Measurements from ENCODE around the gene BRMS1L. TPM values are rescaled to one million over a fixed set of nuclear protein-coding genes. Genes with fewer than 3 reads are reported as not detected.

The BRMS1L gene
- total and polyA plus RNA-seq, 2 of the 13 experiments (the other 11 are each of a cell fraction or from before 2014, with no cell fraction given): 21.1 to 23.8 TPM

DNA sequence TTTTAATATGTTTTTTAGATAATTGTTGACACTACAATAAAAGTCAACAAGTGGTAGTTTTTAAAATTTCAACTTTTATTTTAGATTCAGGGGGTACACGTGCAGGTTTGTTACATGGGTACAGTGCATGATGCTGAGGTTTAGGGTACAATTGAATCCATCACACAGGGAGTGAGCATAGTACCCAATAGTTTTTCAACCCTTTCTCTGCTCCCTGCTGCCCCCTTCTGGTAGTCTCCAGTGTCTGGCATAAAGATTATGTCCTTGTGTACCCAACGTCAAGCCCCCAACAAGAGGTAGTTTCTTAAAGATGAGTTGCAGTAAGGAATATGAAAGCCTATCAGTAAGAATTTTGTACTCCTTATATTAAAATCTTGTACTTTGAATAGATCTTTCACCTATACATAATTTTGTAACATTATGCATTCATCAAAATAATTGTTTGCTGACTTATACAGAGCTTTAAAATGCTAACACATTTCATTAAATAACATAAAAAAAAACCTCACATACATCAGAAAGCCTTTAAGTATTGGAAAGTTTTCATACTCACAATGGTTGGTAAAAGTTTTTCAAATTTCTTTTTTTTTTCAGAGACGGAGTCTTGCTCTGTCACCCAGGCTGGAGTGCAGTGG is 11.7 kb upstream of the BRMS1L start (continued):
- TF ChIP-seq ZNF232 (CRISPR knock-in tag; IDR thresholded peaks at IDR 0.05; ENCODE audit: borderline replicate concordance): no peak
- no peak for TF ChIP-seq FOXA1 (IDR thresholded peaks at IDR 0.05)
- peak; percentile 88 for TF ChIP-seq FOXA1 (CRISPR knock-in tag; IDR thresholded peaks at IDR 0.05)
- TF ChIP-seq STAT5B (CRISPR knock-in tag; IDR thresholded peaks at IDR 0.05): no peak
- TF ChIP-seq ZMYM2 (CRISPR knock-in tag; IDR thresholded peaks at IDR 0.05): no peak
- no peak for TF ChIP-seq RARA (CRISPR knock-in tag; IDR thresholded peaks at IDR 0.05)
- no peak for TF ChIP-seq MED8 (CRISPR knock-in tag; IDR thresholded peaks at IDR 0.05; ENCODE audit: insufficient replicate concordance)
- no peak for TF ChIP-seq MAFK (conservative IDR thresholded peaks at IDR 0.05 in 1 of 2, IDR thresholded peaks at IDR 0.05 in 1 of 2; ENCODE audit: low read length in 2 of 2)
- 0 out of 2 replicates have a peak, but pooled peaks have one; percentile 55 for TF ChIP-seq ZSCAN25 (CRISPR knock-in tag; IDR thresholded peaks at IDR 0.05)
- peak; percentile 61; the same call in 1 of the 2 replicates for TF ChIP-seq ELF3 (CRISPR knock-in tag; IDR thresholded peaks at IDR 0.05)
- TF ChIP-seq ATM (IDR thresholded peaks at IDR 0.05; ENCODE audit: borderline replicate concordance): no peak
- no peak for TF ChIP-seq ZNF556 (CRISPR knock-in tag; IDR thresholded peaks at IDR 0.05; ENCODE audit: borderline replicate concordance)
- TF ChIP-seq, protein P1, sequence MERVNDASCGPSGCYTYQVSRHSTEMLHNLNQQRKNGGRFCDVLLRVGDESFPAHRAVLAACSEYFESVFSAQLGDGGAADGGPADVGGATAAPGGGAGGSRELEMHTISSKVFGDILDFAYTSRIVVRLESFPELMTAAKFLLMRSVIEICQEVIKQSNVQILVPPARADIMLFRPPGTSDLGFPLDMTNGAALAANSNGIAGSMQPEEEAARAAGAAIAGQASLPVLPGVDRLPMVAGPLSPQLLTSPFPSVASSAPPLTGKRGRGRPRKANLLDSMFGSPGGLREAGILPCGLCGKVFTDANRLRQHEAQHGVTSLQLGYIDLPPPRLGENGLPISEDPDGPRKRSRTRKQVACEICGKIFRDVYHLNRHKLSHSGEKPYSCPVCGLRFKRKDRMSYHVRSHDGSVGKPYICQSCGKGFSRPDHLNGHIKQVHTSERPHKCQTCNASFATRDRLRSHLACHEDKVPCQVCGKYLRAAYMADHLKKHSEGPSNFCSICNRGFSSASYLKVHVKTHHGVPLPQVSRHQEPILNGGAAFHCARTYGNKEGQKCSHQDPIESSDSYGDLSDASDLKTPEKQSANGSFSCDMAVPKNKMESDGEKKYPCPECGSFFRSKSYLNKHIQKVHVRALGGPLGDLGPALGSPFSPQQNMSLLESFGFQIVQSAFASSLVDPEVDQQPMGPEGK (CRISPR knock-in tag; IDR thresholded peaks at IDR 0.05): 0 out of 2 replicates have a peak, but pooled peaks have one; percentile 22
- no peak for TF ChIP-seq SPEN (CRISPR knock-in tag; IDR thresholded peaks at IDR 0.05; ENCODE audit: low read depth)
- no peak for TF ChIP-seq NCOA1 (CRISPR knock-in tag; IDR thresholded peaks at IDR 0.05)
- no peak for TF ChIP-seq ZNF850 (CRISPR knock-in tag; conservative IDR thresholded peaks at IDR 0.05)
- TF ChIP-seq, protein P2, sequence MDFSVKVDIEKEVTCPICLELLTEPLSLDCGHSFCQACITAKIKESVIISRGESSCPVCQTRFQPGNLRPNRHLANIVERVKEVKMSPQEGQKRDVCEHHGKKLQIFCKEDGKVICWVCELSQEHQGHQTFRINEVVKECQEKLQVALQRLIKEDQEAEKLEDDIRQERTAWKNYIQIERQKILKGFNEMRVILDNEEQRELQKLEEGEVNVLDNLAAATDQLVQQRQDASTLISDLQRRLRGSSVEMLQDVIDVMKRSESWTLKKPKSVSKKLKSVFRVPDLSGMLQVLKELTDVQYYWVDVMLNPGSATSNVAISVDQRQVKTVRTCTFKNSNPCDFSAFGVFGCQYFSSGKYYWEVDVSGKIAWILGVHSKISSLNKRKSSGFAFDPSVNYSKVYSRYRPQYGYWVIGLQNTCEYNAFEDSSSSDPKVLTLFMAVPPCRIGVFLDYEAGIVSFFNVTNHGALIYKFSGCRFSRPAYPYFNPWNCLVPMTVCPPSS (IDR thresholded peaks at IDR 0.05): no peak
- TF ChIP-seq SMYD3 (CRISPR knock-in tag; IDR thresholded peaks at IDR 0.05): no peak
- no peak for TF ChIP-seq SALL1 (CRISPR knock-in tag; IDR thresholded peaks at IDR 0.05)
- no peak for TF ChIP-seq JUN (CRISPR knock-in tag; IDR thresholded peaks at IDR 0.05)
- TF ChIP-seq, protein P3, sequence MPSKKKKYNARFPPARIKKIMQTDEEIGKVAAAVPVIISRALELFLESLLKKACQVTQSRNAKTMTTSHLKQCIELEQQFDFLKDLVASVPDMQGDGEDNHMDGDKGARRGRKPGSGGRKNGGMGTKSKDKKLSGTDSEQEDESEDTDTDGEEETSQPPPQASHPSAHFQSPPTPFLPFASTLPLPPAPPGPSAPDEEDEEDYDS (CRISPR knock-in tag; IDR thresholded peaks at IDR 0.05): peak; percentile 54; the same call in 1 of the 2 replicates
- no peak for TF ChIP-seq CHCHD3 (CRISPR knock-in tag; IDR thresholded peaks at IDR 0.05)
- TF ChIP-seq ZNF30 (CRISPR knock-in tag; IDR thresholded peaks at IDR 0.05): no peak
- TF ChIP-seq, protein P4, sequence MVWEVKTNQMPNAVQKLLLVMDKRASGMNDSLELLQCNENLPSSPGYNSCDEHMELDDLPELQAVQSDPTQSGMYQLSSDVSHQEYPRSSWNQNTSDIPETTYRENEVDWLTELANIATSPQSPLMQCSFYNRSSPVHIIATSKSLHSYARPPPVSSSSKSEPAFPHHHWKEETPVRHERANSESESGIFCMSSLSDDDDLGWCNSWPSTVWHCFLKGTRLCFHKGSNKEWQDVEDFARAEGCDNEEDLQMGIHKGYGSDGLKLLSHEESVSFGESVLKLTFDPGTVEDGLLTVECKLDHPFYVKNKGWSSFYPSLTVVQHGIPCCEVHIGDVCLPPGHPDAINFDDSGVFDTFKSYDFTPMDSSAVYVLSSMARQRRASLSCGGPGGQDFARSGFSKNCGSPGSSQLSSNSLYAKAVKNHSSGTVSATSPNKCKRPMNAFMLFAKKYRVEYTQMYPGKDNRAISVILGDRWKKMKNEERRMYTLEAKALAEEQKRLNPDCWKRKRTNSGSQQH (CRISPR knock-in tag; IDR thresholded peaks at IDR 0.05; ENCODE audit: low read depth): no peak
- TF ChIP-seq THYN1 (CRISPR knock-in tag; IDR thresholded peaks at IDR 0.05; ENCODE audit: borderline replicate concordance, low read depth): no peak
- no peak for TF ChIP-seq GTF3A (CRISPR knock-in tag; conservative IDR thresholded peaks at IDR 0.05)

Data from HepG2 (cell line).